Endothelial cell of umbilical vein (primary cell): Measurements from ENCODE around the gene EML6. TPM values are rescaled to one million over a fixed set of nuclear protein-coding genes. Genes with fewer than 3 reads are reported as not detected.

Experiments used
- BruUV-seq: library from RNA; stranded (reverse); fragments of 400-500 nt; replicated peaks from 2 replicates; lab custom pipeline; 2021; lab: Mats Ljungman, UMichigan
- CTCF ChIA-PET: fragments of 300-600, 350-600 bp; sonication (Branson Sonifier 250); formaldehyde crosslinking; loops from one replicate; lab custom pipeline; 2021; ENCODE audit warnings: antibody characterized with exemption, inconsistent platforms; lab: Charles Lee
- POLR2A ChIA-PET: fragments of 300-600, 350-600 bp; sonication (Branson Sonifier 250); formaldehyde crosslinking; loops from one replicate; lab custom pipeline; 2021; ENCODE audit warnings: antibody characterized with exemption, inconsistent platforms; lab: Charles Lee
- DNase-seq: peaks from one replicate; pipeline ENCODE4 v3.0.0-alpha.2; 2011; ENCODE audit warnings: low read depth, low spot score
- FAIRE-seq: peaks from 2 replicates; lab custom pipeline; 2011; peaks lifted over from hg19 to GRCh38; lab: Jason Lieb, UNC
- H2AFZ ChIP-seq: 2 replicates; pipeline ENCODE4 v1.6.0; 2012; ENCODE audit warnings: low read depth, low read length, control low read depth, inconsistent platforms
- H3K27ac ChIP-seq: 2 replicates; pipeline ENCODE4 v1.5.1; 2011; ENCODE audit warnings: low read depth, mild to moderate bottlenecking, control low read depth, low read length, moderate library complexity; ENCODE audit not compliant: insufficient read depth
- H3K27me3 ChIP-seq, 2 experiments: 2 replicates each; pipeline versions ENCODE4 v1.6.0 to v1.6.1; 2011; ENCODE audit warnings: low read length in 2 of 2, mixed read lengths in 1 of 2; ENCODE audit not compliant: control insufficient read depth in 2 of 2, insufficient read depth in 2 of 2
- H3K36me3 ChIP-seq, 2 experiments: 2 replicates in 1 of 2; 3 replicates in 1 of 2; pipeline ENCODE4 v1.5.1; 2011; ENCODE audit warnings: low read length in 2 of 2, mild to moderate bottlenecking in 1 of 2, moderate library complexity in 1 of 2; ENCODE audit not compliant: control insufficient read depth in 2 of 2, insufficient read depth in 2 of 2; ENCODE audit errors: extremely low read depth in 1 of 2
- H3K4me1 ChIP-seq: 3 replicates; pipeline ENCODE4 v1.5.1; 2011; ENCODE audit warnings: mild to moderate bottlenecking, low read length; ENCODE audit not compliant: control insufficient read depth, insufficient read depth; ENCODE audit errors: extremely low read depth
- H3K4me2 ChIP-seq: 2 replicates; pipeline ENCODE4 v1.6.1; 2011; ENCODE audit warnings: low read length, control low read depth, mixed read lengths; ENCODE audit not compliant: insufficient read depth
- H3K4me3 ChIP-seq, 3 experiments: fragments of 200-600 bp in 1 of 3; sonication (generic), shearing (Covaris generic) in 1 of 3; replicated peaks in 1 of 3; 2 replicates each; pipeline ENCODE4 v1.5.1; 2011 to 2016; ENCODE audit warnings: control low read depth in 3 of 3, low read length in 3 of 3, mild to moderate bottlenecking in 2 of 3, inconsistent platforms in 1 of 3, low read depth in 1 of 3, moderate library complexity in 1 of 3; ENCODE audit not compliant: insufficient read depth in 1 of 3
- H3K79me2 ChIP-seq: 2 replicates; pipeline ENCODE4 v1.6.0; 2012; ENCODE audit warnings: low read length, inconsistent platforms; ENCODE audit not compliant: control insufficient read depth, insufficient read depth
- H3K9ac ChIP-seq: replicated peaks from 2 replicates; pipeline ENCODE3; 2011; ENCODE audit warnings: low read length, control low read depth; ENCODE audit not compliant: insufficient read depth; ENCODE audit errors: extremely low read depth
- H3K9me1 ChIP-seq: replicated peaks from 3 replicates; pipeline ENCODE4 v1.6.0; 2011; ENCODE audit warnings: mild to moderate bottlenecking, low read length; ENCODE audit not compliant: control insufficient read depth, insufficient read depth; ENCODE audit errors: extremely low read depth
- H3K9me3 ChIP-seq: replicated peaks from 2 replicates; pipeline ENCODE4 v1.5.1; 2012; ENCODE audit warnings: low read length, inconsistent platforms; ENCODE audit not compliant: control insufficient read depth, insufficient read depth
- H4K20me1 ChIP-seq: replicated peaks from 2 replicates; pipeline ENCODE3; 2011; ENCODE audit warnings: mild to moderate bottlenecking, low read length; ENCODE audit not compliant: control insufficient read depth, insufficient read depth; ENCODE audit errors: extremely low read depth
- CTCF ChIP-seq, 2 donors: IDR thresholded peaks; 1 replicate in 1 of 2; 2 replicates in 1 of 2; pipeline ENCODE4 v1.5.1; 2011; ENCODE audit warnings: low read length in 2 of 2, mild to moderate bottlenecking in 2 of 2, moderate library complexity in 2 of 2, control low read depth in 1 of 2, inconsistent platforms in 1 of 2, low read depth in 1 of 2; ENCODE audit not compliant: insufficient read depth in 1 of 2; ENCODE audit errors: extremely low read depth in 1 of 2
- EZH2 ChIP-seq: IDR thresholded peaks from 2 replicates; pipeline ENCODE4 v1.6.1; 2012; ENCODE audit warnings: borderline replicate concordance, low read depth, mild to moderate bottlenecking, moderate library complexity, low read length, inconsistent platforms; ENCODE audit not compliant: severe bottlenecking
- FOS ChIP-seq: IDR thresholded peaks from 2 replicates; pipeline ENCODE4 v1.6.1; 2011; ENCODE audit warnings: mild to moderate bottlenecking, low read length, moderate library complexity, borderline replicate concordance; ENCODE audit not compliant: insufficient read depth
- GATA2 ChIP-seq: IDR thresholded peaks from 2 replicates; pipeline ENCODE4 v1.7.0; 2011; ENCODE audit warnings: low read depth, mild to moderate bottlenecking, moderate library complexity, mixed read lengths, low read length; ENCODE audit not compliant: insufficient read length, insufficient read depth
- JUN ChIP-seq: IDR thresholded peaks from 2 replicates; pipeline ENCODE4 v1.6.1; 2011; ENCODE audit warnings: borderline replicate concordance, low read depth; ENCODE audit not compliant: insufficient read length, insufficient read depth
- MAX ChIP-seq: IDR thresholded peaks from 2 replicates; pipeline ENCODE4 v1.6.1; 2011; ENCODE audit not compliant: insufficient read depth, insufficient read length
- MYC ChIP-seq: IDR thresholded peaks from one replicate; pipeline ENCODE4 v1.6.1; 2011; ENCODE audit warnings: mild to moderate bottlenecking, low read depth, low read length
- POLR2A ChIP-seq: IDR thresholded peaks from 2 replicates; pipeline ENCODE4 v1.6.1; 2012; ENCODE audit warnings: low read depth, mild to moderate bottlenecking, control low read depth, low read length
- POLR2AphosphoS5 ChIP-seq: IDR thresholded peaks from 2 replicates; pipeline ENCODE4 v1.6.1; 2012; ENCODE audit warnings: low read depth, mild to moderate bottlenecking, control low read depth, low read length, moderate library complexity; ENCODE audit not compliant: insufficient read depth
- dilution Hi-C: fragments of 300-500 bp; cut with MboI; formaldehyde crosslinking; loops from one replicate; pipeline ENCODE4 v1.15.0; 2019; ENCODE audit warnings: low sequenced_read_pairs; ENCODE audit not compliant: extremely low pct_ligation_motif_present
- intact Hi-C: fragments of 100-400 bp; cut with micrococcal nuclease; formaldehyde crosslinking; loops from one replicate; pipeline ENCODE4 v1.10.0; 2022
- polyA plus RNA-seq, 4 experiments: library from polyadenylated mRNA; depleted of rRNA in 3 of 4; stranded (reverse) in 3 of 4; unstranded in 1 of 4; fragments of >200 nt; gene quantifications; 2 replicates each; pipeline versions ENCODE4 v1.2.1 to v1.2.3, GENCODE V29; 2011 to 2012; ENCODE audit warnings: missing spikeins in 1 of 4
- total RNA-seq: library from RNA; stranded (reverse); gene quantifications from 2 replicates; pipeline ENCODE4 v1.2.3, GENCODE V29; 2021

The EML6 gene
- total and polyA plus RNA-seq, 2 donors (not counting 3 experiments of a cell fraction or from before 2014, with no cell fraction given), result 0.79 to 2.1 TPM

- peaks cover 0 to 2% of the 10 kb centered on the region in 2 experiments for H3K27me3 ChIP-seq
- no peak overlapping the region for H2AFZ ChIP-seq
- H3K4me2 ChIP-seq, result no peak overlapping the region
- no peak overlapping the region for H3K9ac ChIP-seq
- H3K36me3 ChIP-seq, result no peaks in the 10 kb centered on the region
- no peaks in the 10 kb centered on the region for H4K20me1 ChIP-seq
- H3K4me3 ChIP-seq, result no peak overlapping the region
- dilution Hi-C loops (no loop called here), intact Hi-C loops (no loop called here)
- H3K9me3 ChIP-seq, result no peaks in the 10 kb centered on the region
- ChIA-PET CTCF (no interaction called here), POLR2A (no interaction called here)
- BruUV-seq, result no TSS peak
- no peaks in the 10 kb centered on the region for H3K79me2 ChIP-seq
- DNase-seq (no peak), FAIRE-seq (no peak)
- peaks cover 10% of the 10 kb centered on the region for H3K4me1 ChIP-seq
- H3K27ac ChIP-seq, result no peak overlapping the region
- TF ChIP-seq FOS, result no peak
- TF ChIP-seq EZH2, result no peak
- no peak for TF ChIP-seq JUN
- no peak for TF ChIP-seq MYC
- no peak for TF ChIP-seq POLR2A
- TF ChIP-seq MAX, result no peak
- TF ChIP-seq CTCF (IDR thresholded peaks at IDR 0.05; ENCODE audit: extremely low read depth in 1 of 2, insufficient read depth in 1 of 2, low read depth in 1 of 2, low read length in 2 of 2), result no peak
- no peak for TF ChIP-seq POLR2AphosphoS5
- TF ChIP-seq GATA2, result no peak
- H3K9me1 ChIP-seq, result no peaks in the 10 kb centered on the region
These were observed 183.3 kb downstream of the EML6 start for GRCh38 chr2:54906716-54907115.
